OCI-LY1 (cell line): ENCODE results near the gene NOA1.

ENCODE experiments used
- EZH2 ChIP-seq: fragments of 200-600 bp; sonication (generic), shearing (Covaris generic); IDR thresholded peaks from 2 replicates; pipeline ENCODE4 v1.8.0; 2017; ENCODE audit warnings: borderline replicate concordance, mixed run types, mild to moderate bottlenecking, antibody characterized with exemption, low read length, moderate library complexity, mixed read lengths
- TF ChIP-seq, protein P1 (sequence below): fragments of 200-600 bp; sonication (generic), shearing (Covaris generic); IDR thresholded peaks from 2 replicates; pipeline ENCODE4 v1.5.1; 2017; ENCODE audit warnings: mild to moderate bottlenecking, antibody characterized with exemption, low read length, moderate library complexity, mixed read lengths

DNA sequence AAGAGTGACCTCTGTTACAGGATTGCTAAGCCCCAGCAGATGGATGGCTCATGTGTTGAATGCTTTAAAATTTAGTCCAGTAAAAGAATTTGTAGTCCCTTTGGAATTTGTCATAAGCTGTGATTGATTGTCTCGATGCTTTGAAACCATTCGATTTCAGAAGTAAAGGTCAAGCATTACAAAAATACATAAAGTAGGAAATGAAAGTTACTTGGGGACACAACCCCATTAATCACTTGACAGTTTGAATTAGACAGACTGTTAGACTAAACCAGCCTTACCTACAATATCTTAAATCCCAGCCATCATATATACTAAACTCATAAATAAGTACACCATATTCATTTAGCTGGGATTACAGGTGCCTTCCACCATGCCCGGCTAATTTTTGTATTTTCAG lies 63.1 kb downstream of the NOA1 start:
- TF ChIP-seq, protein P1, sequence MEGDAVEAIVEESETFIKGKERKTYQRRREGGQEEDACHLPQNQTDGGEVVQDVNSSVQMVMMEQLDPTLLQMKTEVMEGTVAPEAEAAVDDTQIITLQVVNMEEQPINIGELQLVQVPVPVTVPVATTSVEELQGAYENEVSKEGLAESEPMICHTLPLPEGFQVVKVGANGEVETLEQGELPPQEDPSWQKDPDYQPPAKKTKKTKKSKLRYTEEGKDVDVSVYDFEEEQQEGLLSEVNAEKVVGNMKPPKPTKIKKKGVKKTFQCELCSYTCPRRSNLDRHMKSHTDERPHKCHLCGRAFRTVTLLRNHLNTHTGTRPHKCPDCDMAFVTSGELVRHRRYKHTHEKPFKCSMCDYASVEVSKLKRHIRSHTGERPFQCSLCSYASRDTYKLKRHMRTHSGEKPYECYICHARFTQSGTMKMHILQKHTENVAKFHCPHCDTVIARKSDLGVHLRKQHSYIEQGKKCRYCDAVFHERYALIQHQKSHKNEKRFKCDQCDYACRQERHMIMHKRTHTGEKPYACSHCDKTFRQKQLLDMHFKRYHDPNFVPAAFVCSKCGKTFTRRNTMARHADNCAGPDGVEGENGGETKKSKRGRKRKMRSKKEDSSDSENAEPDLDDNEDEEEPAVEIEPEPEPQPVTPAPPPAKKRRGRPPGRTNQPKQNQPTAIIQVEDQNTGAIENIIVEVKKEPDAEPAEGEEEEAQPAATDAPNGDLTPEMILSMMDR, result no peak
- TF ChIP-seq EZH2, result no peak
